Stimulated activated CD8-positive, alpha-beta memory T cell treated with anti-CD3 and anti-CD28 coated beads, Interleukin-4, amount 100 ng/mL, for 4 hours (primary cell): ENCODE results near the gene ITGB1BP1.

Source experiments
- DNase-seq, 2 donors: peaks; one replicate each; pipeline ENCODE4 v3.0.0-alpha.2; 2020; ENCODE audit warnings: low read depth in 2 of 2, low spot score in 1 of 2

Gene ITGB1BP1

GRCh38 chr2:9354318-9354717, 69.0 kb downstream of the ITGB1BP1 start:
- DNase-seq, result no peak
